Esophagus mucosa (tissue), 1 donor: ENCODE data around the gene HES2. TPM values are rescaled to one million over a fixed set of nuclear protein-coding genes. Genes with fewer than 3 reads are reported as not detected.
A peak's percentile ranks its signal among the peaks of the same experiment; 100 is the strongest.
"Not testable (repeated sequence)": the region's sequence is repeated elsewhere in the genome, so short reads cannot be mapped to it uniquely, and the experiment has no call there.

ENCODE experiments used
- ATAC-seq: fragments of 200-7000 bp; cut with Tn5 transposase; one replicate; pipeline ENCODE4 v1.9.1; 2020
- total RNA-seq: library from RNA; stranded (reverse); gene quantifications from one replicate; pipeline ENCODE4 v1.2.4, GENCODE V29; 2023
- donor health status: DM: yes; HTN: yes; CAD: no.

HES2 gene
- total RNA-seq, 1 donor from 2014 or later = 47.3 TPM

GRCh38 chr1:6435129-6435528, 15.4 kb upstream of the HES2 start:
- no peak for ATAC-seq

GRCh38 chr1:6434186-6434585, 14.5 kb upstream of the HES2 start:
- no peak for ATAC-seq

GRCh38 chr1:6431645-6432579, 12.2 kb upstream of the HES2 start:
- not testable (repeated sequence) for ATAC-seq

GRCh38 chr1:6429660-6430411, 10.1 kb upstream of the HES2 start:
- not testable (repeated sequence) for ATAC-seq

GRCh38 chr1:6428453-6428852, 8.7 kb upstream of the HES2 start:
- ATAC-seq = not testable (repeated sequence)

- ATAC-seq = peak; percentile 57
Measured at GRCh38 chr1:6427441-6428390, 8.0 kb upstream of the HES2 start.

- no peak for ATAC-seq
Measured at GRCh38 chr1:6426972-6427350, 7.2 kb upstream of the HES2 start.

GRCh38 chr1:6426277-6426971, 6.7 kb upstream of the HES2 start:
- ATAC-seq = no peak

- no peak for ATAC-seq
Measured at GRCh38 chr1:6425658-6426057, 5.9 kb upstream of the HES2 start.

GRCh38 chr1:6424619-6425593, 5.2 kb upstream of the HES2 start, which contains the start of gene ESPN:
Gene ESPN (plus strand): TSS chr1:6424776. CDS start chr1:6424956, 180 bp downstream.
- ATAC-seq = peak; percentile 6

GRCh38 chr1:6424000-6424565, 4.4 kb upstream of the HES2 start:
- no peak for ATAC-seq

- ATAC-seq = peak; percentile 27
Measured at GRCh38 chr1:6423321-6423999, 3.7 kb upstream of the HES2 start.

GRCh38 chr1:6421266-6421665, 1.5 kb upstream of the HES2 start:
- no peak for ATAC-seq

GRCh38 chr1:6420454-6421042, 829 bp upstream of the HES2 start:
- peak; percentile 3 for ATAC-seq

GRCh38 chr1:6419397-6419803, 319 bp downstream of the HES2 start:
- peak; percentile 1 for ATAC-seq

- no peak for ATAC-seq
Measured at GRCh38 chr1:6418668-6419396, 887 bp downstream of the HES2 start.

- ATAC-seq = no peak
Measured at GRCh38 chr1:6417961-6418667, 1.6 kb downstream of the HES2 start.

GRCh38 chr1:6416906-6417305, 2.8 kb downstream of the HES2 start:
- no peak for ATAC-seq
